Measurements from ENCODE around the gene ZMYND11.
"Not testable (repeated sequence)": the region's sequence is repeated elsewhere in the genome, so short reads cannot be mapped to it uniquely, and the experiment has no call there.

Gene ZMYND11

DNA sequence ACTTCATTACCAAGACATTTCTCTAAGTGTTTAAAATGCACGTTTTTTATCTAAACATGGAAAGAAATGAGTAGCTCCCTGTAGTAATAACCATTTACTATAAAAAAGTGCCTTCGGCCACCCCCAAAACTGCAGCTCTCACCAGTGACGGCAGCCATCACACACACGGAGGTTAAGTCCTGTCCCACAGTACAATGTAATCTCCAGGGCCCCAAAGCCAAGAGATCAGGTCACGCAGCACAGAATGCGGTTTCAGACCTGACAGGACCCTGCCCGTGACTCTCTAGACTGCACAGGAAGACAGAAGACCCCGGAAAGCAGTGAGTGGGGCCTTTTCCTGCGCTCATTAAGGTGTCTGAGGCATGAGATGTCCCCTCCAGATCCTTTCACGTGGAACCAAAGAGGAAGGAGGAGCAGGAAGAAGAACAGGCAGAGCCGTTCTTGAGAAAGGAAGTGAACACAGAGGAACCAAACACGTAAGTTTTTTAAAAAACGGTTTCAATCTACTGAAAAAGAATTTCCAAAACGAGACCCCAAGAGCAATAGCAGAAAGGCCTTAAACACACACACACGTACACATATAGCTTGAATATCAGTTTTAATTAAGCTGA is 125.7 kb downstream of the ZMYND11 start:
- peaks cover 0 to 4% (median 0%) of the 10 kb centered on the region in 5 donors for H3K36me3 ChIP-seq (ENCODE audit: control insufficient read depth in 5 of 5, insufficient read depth in 5 of 5, low read length in 5 of 5)
- no peak overlapping the region for H3K27ac ChIP-seq (ENCODE audit: low read depth, low read length)
- no peak overlapping the region for H3K9ac ChIP-seq (ENCODE audit: low read length in 5 of 5)
- H3K27me3 ChIP-seq (ENCODE audit: control insufficient read depth in 5 of 5, insufficient read depth in 4 of 5, low read length in 5 of 5): no peaks in the 10 kb centered on the region
- no peak overlapping the region for H3K4me3 ChIP-seq (ENCODE audit: low read depth in 1 of 5, low read length in 5 of 5)
- H3K9me3 ChIP-seq (ENCODE audit: control insufficient read depth in 5 of 5, low read length in 5 of 5): no peaks in the 10 kb centered on the region
- H3K4me1 ChIP-seq (ENCODE audit: control insufficient read depth in 5 of 5, insufficient read depth in 5 of 5, low read length in 5 of 5): peaks cover 0 to 6% (median 3%) of the 10 kb centered on the region in 5 donors

- H3K36me3 ChIP-seq (ENCODE audit: control insufficient read depth in 5 of 5, insufficient read depth in 5 of 5, low read length in 5 of 5); H3K9ac ChIP-seq (ENCODE audit: low read length in 5 of 5); H3K9me3 ChIP-seq (ENCODE audit: control insufficient read depth in 5 of 5, low read length in 5 of 5); H3K27ac ChIP-seq (ENCODE audit: low read depth, low read length); H3K27me3 ChIP-seq (ENCODE audit: control insufficient read depth in 5 of 5, insufficient read depth in 4 of 5, low read length in 5 of 5); H3K4me3 ChIP-seq (ENCODE audit: low read depth in 1 of 5, low read length in 5 of 5); H3K4me1 ChIP-seq (ENCODE audit: control insufficient read depth in 5 of 5, insufficient read depth in 5 of 5, low read length in 5 of 5): not testable (repeated sequence)
Observed at GRCh38 chr10:264160-265073, 129.2 kb downstream of the ZMYND11 start.

GRCh38 chr10:265074-265440 is 129.8 kb downstream of the ZMYND11 start:
- not testable (repeated sequence) for H3K27ac ChIP-seq (ENCODE audit: low read depth, low read length); H3K27me3 ChIP-seq (ENCODE audit: control insufficient read depth in 5 of 5, insufficient read depth in 4 of 5, low read length in 5 of 5); H3K4me3 ChIP-seq (ENCODE audit: low read depth in 1 of 5, low read length in 5 of 5); H3K4me1 ChIP-seq (ENCODE audit: control insufficient read depth in 5 of 5, insufficient read depth in 5 of 5, low read length in 5 of 5); H3K36me3 ChIP-seq (ENCODE audit: control insufficient read depth in 5 of 5, insufficient read depth in 5 of 5, low read length in 5 of 5); H3K9me3 ChIP-seq (ENCODE audit: control insufficient read depth in 5 of 5, low read length in 5 of 5); H3K9ac ChIP-seq (ENCODE audit: low read length in 5 of 5)

DNA sequence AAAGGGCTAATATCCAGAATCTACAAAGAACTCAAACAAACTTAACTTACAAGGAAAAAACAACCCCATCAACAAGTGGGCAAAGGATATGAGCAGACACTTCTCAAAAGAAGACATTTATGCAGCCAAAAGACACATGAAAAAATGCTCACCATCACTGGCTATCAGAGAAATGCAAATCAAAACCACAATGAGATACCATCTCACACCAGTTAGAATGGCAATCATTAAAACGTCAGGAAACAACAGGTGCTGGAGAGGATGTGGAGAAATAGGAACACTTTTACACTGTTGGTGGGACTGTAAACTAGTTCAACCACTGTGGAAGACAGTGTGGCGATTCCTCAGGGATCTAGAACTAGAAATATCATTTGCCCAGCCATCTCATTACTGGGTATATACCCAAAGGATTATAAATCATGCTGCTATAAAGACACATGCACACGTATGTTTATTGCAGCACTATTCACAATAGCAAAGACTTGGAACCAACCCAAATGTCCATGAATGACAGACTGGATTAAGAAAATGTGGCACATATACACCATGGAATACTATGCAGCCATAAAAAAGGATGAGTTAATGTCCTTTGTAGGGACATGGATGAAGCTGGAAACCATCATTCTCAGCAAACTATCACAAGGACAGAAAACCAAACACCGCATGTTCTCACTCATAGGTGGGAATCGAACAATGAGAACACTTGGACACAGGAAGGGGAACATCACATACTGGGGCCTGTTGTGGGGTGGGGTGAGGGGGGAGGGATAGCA is 130.7 kb downstream of the ZMYND11 start:
- not testable (repeated sequence) for H3K36me3 ChIP-seq (ENCODE audit: control insufficient read depth in 5 of 5, insufficient read depth in 5 of 5, low read length in 5 of 5); H3K27me3 ChIP-seq (ENCODE audit: control insufficient read depth in 5 of 5, insufficient read depth in 4 of 5, low read length in 5 of 5); H3K9me3 ChIP-seq (ENCODE audit: control insufficient read depth in 5 of 5, low read length in 5 of 5); H3K9ac ChIP-seq (ENCODE audit: low read length in 5 of 5); H3K4me1 ChIP-seq (ENCODE audit: control insufficient read depth in 5 of 5, insufficient read depth in 5 of 5, low read length in 5 of 5); H3K4me3 ChIP-seq (ENCODE audit: low read depth in 1 of 5, low read length in 5 of 5); H3K27ac ChIP-seq (ENCODE audit: low read depth, low read length)

DNA sequence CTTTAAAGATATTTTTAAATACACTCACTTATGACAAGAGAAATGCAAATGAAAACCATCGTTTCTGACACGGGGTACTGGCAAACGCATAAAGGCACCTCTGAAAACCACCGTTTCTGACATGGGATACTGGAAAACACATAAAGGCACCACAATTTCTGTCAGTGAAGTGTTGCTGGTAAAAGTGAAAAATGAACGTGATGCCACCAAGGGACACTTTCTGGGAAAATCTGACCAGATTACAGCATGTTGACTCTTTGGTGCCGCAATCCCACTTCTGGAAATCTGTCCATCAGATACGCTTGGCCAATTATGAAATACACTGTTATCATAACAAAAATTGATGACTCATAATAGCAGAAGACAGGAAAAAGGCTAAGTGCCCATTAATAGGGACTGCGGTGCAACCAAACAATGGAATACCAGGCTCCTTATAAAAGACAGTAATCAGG is 131.7 kb downstream of the ZMYND11 start:
- H3K9ac ChIP-seq (ENCODE audit: low read length in 5 of 5): no peak overlapping the region
- H3K4me3 ChIP-seq (ENCODE audit: low read depth in 1 of 5, low read length in 5 of 5): no peak overlapping the region
- no peaks in the 10 kb centered on the region for H3K4me1 ChIP-seq (ENCODE audit: control insufficient read depth in 5 of 5, insufficient read depth in 5 of 5, low read length in 5 of 5)
- H3K9me3 ChIP-seq (ENCODE audit: control insufficient read depth in 5 of 5, low read length in 5 of 5): no peaks in the 10 kb centered on the region
- no peaks in the 10 kb centered on the region for H3K36me3 ChIP-seq (ENCODE audit: control insufficient read depth in 5 of 5, insufficient read depth in 5 of 5, low read length in 5 of 5)
- no peaks in the 10 kb centered on the region for H3K27me3 ChIP-seq (ENCODE audit: control insufficient read depth in 5 of 5, insufficient read depth in 4 of 5, low read length in 5 of 5)
- no peak overlapping the region for H3K27ac ChIP-seq (ENCODE audit: low read depth, low read length)

GRCh38 chr10:267705-268104 is 132.4 kb downstream of the ZMYND11 start:
- Histone ChIP-seq H3K4me3 (ENCODE audit: low read depth in 1 of 5, low read length in 5 of 5) (no peak overlapping the region), H3K36me3 (ENCODE audit: control insufficient read depth in 5 of 5, insufficient read depth in 5 of 5, low read length in 5 of 5) (peaks cover 0 to 1% (median 0%) of the 10 kb centered on the region in 5 donors), H3K27me3 (ENCODE audit: control insufficient read depth in 5 of 5, insufficient read depth in 4 of 5, low read length in 5 of 5) (no peaks in the 10 kb centered on the region), H3K4me1 (ENCODE audit: control insufficient read depth in 5 of 5, insufficient read depth in 5 of 5, low read length in 5 of 5) (no peaks in the 10 kb centered on the region), H3K9ac (ENCODE audit: low read length in 5 of 5) (no peak overlapping the region), H3K27ac (ENCODE audit: low read depth, low read length) (no peak overlapping the region), H3K9me3 (ENCODE audit: control insufficient read depth in 5 of 5, low read length in 5 of 5) (no peaks in the 10 kb centered on the region)

GRCh38 chr10:269440-270074 is 134.3 kb downstream of the ZMYND11 start:
- H3K36me3 ChIP-seq (ENCODE audit: control insufficient read depth in 5 of 5, insufficient read depth in 5 of 5, low read length in 5 of 5): peaks cover 0 to 7% (median 5%) of the 10 kb centered on the region in 5 donors
- peaks cover 0 to 2% (median 0%) of the 10 kb centered on the region in 5 donors for H3K4me1 ChIP-seq (ENCODE audit: control insufficient read depth in 5 of 5, insufficient read depth in 5 of 5, low read length in 5 of 5)
- H3K4me3 ChIP-seq (ENCODE audit: low read depth in 1 of 5, low read length in 5 of 5): no peak overlapping the region
- no peaks in the 10 kb centered on the region for H3K9me3 ChIP-seq (ENCODE audit: control insufficient read depth in 5 of 5, low read length in 5 of 5)
- no peaks in the 10 kb centered on the region for H3K27me3 ChIP-seq (ENCODE audit: control insufficient read depth in 5 of 5, insufficient read depth in 4 of 5, low read length in 5 of 5)
- H3K9ac ChIP-seq (ENCODE audit: low read length in 5 of 5): no peak overlapping the region
- H3K27ac ChIP-seq (ENCODE audit: low read depth, low read length): no peak overlapping the region

DNA sequence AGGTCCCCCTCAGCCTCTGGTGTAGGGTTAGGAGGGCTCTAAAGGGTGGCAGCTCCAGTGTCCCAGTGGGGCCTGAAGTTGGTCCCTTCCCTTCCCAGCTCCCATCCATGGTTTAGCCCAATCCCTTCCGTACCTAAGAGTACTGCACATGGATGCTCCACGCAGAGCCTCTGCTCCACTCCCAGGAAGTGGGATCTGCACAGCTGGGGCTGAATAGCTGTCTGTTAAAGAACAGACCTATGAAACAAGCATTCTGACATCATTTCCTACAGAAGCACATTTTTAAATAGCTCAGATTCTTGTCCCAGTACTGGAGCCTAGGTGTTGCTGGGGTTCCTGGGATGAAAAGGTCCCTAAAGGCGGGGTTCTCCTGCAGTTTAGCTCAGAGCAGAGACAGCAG is 135.9 kb downstream of the ZMYND11 start:
- no peaks in the 10 kb centered on the region for H3K9me3 ChIP-seq (ENCODE audit: control insufficient read depth in 5 of 5, low read length in 5 of 5)
- H3K27ac ChIP-seq (ENCODE audit: low read depth, low read length): no peak overlapping the region
- peaks cover 0 to 19% (median 15%) of the 10 kb centered on the region in 5 donors for H3K36me3 ChIP-seq (ENCODE audit: control insufficient read depth in 5 of 5, insufficient read depth in 5 of 5, low read length in 5 of 5)
- no peak overlapping the region for H3K4me3 ChIP-seq (ENCODE audit: low read depth in 1 of 5, low read length in 5 of 5)
- peaks cover 0 to 2% (median 0%) of the 10 kb centered on the region in 5 donors for H3K4me1 ChIP-seq (ENCODE audit: control insufficient read depth in 5 of 5, insufficient read depth in 5 of 5, low read length in 5 of 5)
- H3K27me3 ChIP-seq (ENCODE audit: control insufficient read depth in 5 of 5, insufficient read depth in 4 of 5, low read length in 5 of 5): no peaks in the 10 kb centered on the region
- H3K9ac ChIP-seq (ENCODE audit: low read length in 5 of 5): no peak overlapping the region

GRCh38 chr10:271722-272121 is 136.5 kb downstream of the ZMYND11 start:
- Histone ChIP-seq H3K27me3 (ENCODE audit: control insufficient read depth in 5 of 5, insufficient read depth in 4 of 5, low read length in 5 of 5) (no peaks in the 10 kb centered on the region), H3K4me1 (ENCODE audit: control insufficient read depth in 5 of 5, insufficient read depth in 5 of 5, low read length in 5 of 5) (peaks cover 0 to 2% (median 0%) of the 10 kb centered on the region in 5 donors), H3K4me3 (ENCODE audit: low read depth in 1 of 5, low read length in 5 of 5) (no peak overlapping the region), H3K36me3 (ENCODE audit: control insufficient read depth in 5 of 5, insufficient read depth in 5 of 5, low read length in 5 of 5) (peaks cover 2 to 21% (median 16%) of the 10 kb centered on the region in 5 donors), H3K27ac (ENCODE audit: low read depth, low read length) (no peak overlapping the region), H3K9ac (ENCODE audit: low read length in 5 of 5) (no peak overlapping the region), H3K9me3 (ENCODE audit: control insufficient read depth in 5 of 5, low read length in 5 of 5) (no peaks in the 10 kb centered on the region)

Data from subcutaneous abdominal adipose tissue (tissue), 5 donors.